ENCODE measurements around the gene HUNK. TPM values are rescaled to one million over a fixed set of nuclear protein-coding genes. Genes with fewer than 3 reads are reported as not detected.

Gene HUNK
- total RNA-seq, 1 donor from 2014 or later, result not detected

DNA sequence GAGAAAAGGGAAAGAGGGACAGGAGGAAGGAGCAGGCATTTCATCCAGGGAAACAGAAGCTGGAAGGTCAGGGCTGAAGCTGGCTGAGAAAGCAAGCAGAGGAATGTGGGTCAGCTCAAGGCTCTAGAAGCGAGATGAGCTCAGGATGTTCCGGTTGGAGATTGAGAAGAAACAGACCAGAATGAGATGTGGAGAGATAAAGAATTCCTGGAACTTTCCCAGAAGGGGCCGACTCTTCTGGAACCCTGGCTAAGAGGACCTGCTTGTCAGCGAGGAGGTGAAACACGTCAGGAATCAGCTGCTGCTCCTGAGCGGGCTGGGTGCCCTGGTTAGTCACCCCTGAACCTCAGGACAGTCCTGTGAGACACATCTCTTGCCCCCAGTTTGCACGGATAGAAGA is 75.9 kb downstream of the HUNK start:
- intact Hi-C loops (cut with micrococcal nuclease), result no loop called here

DNA sequence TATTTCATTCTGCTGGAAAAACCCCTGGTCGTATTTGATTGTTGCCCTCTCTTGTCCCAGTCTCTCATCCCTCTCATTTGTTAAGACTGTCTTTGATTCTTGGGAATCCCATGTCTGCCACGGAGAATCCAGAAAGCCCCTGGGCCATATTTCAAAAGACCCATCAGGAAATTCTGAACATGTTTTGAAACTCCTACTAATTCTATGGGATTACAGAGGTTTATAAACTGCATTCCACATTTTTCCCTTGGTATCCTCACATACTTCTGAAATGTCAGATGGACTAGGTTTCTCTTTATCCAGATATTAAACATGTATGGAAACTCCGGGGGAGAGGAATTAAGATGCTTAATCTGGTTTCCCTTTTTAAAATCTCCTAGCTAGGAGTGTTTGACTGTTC is 80.0 kb downstream of the HUNK start:
- intact Hi-C loops (cut with micrococcal nuclease), result no loop called here

DNA sequence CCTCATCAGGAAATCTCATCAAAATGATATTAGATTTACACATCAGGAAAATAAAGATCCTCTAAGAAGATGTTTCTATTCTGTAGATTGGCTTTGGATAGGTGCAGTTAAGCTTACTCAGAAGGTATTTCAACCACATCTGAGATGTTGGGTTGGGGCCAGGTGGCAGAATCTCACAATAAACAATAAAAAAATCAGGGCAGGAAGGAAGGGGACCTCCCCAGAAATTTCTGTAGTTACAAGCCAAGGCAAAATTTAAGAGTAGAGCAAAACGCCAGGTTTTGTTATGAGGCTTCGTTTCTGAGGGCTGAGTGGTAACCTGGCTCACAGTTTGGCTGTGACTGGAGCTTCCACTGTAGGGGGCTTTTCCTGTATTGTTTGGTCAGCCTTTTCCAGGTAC is 84.8 kb downstream of the HUNK start:
- intact Hi-C loops (cut with micrococcal nuclease), result no loop called here

DNA sequence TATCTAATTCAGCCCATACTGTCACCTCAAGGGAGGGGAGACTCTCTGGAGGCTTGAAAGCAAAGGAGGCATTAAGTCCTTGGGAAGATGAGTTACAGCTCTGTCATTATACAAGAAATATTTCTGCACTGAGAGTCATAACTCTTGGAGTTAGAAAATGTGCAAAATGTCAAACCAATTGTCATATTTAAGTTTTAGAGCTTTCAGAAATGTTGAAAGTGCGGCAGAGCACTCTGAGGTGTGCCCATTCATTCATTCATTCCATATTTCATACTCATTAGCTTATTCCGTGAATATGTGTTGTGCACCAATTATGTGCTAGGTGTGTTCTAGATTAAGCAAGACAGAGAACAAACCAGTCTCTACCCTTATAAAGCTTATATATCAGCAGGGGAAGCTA is 87.1 kb downstream of the HUNK start:
- intact Hi-C loops (cut with micrococcal nuclease), result no loop called here

DNA sequence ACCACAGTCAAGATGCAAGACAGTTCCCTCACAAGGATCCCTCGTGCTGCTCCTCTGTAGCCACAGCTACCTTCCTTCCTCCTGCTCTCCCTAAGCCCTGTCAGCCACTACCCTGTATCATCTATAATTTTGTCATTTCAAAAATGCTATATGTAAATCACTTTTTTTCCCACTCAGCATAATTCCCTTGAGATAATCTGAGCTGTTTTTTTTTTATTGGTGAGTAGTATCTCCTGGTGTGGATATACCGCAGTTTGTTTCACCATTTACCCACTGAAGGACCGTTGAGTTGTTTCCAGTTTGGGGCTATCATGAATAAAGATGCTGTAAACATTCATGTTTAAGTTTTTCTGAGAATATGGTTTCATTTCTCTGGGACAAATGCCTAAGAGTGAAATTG is 88.2 kb downstream of the HUNK start:
- intact Hi-C loops (cut with micrococcal nuclease), result no loop called here

DNA sequence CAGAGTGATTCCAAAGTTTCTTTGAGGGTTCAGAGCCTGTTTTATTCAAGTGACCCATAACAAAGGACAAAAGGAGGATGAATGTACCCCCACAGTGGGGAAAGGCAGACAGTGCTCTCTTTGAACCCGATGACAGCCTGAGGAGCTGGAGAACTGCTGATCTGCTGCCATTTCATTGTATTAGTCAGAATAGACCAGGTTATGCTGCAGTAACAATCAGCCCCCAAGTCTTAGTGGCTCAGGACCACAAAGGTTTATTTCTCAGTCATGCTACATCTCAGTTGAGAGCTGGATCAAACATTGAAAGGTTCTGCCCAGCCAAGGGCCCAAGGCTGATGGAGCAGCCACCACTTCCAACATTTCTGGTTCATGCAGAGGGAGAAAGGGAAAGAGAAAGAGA is 88.9 kb downstream of the HUNK start:
- intact Hi-C loops (cut with micrococcal nuclease), result no loop called here

DNA sequence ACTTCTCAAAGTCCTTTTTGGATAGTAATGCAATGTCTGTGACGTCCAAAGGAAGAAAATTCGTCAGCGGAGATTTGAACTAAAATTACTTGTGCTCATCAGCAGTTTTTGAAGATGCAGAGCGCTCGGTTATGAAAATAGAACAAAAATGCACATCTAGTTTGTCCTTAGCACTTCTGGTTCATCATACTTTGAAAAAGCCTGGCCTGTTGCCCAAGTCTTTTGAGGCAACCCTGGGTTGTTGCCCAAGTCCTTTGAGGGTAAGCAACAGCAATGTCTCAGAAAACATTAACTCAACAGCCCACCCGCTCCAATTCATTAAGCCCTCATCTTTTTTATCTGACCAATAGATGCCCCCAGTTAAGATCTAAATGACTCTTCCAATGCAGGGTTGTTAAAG is 91.9 kb downstream of the HUNK start:
- intact Hi-C loops (cut with micrococcal nuclease), result no loop called here

DNA sequence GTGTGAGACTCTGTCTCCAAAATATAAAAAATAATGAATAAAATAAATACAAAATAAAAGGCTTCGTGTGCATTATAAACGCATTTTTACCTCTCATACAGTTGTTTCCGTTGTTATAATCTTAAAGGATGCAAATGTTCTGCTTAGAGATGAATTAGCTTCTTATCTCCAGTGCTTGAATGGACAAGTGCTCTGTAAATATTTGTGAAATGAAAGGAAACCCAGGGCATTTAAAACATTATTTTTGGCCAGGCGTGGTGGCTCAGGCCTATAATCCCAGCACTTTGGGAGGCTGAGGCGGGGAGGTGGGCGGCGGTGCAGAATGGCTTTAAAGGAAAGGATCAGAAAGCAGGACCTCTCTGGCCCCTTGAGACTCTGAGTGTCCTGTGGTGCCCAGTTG is 94.5 kb downstream of the HUNK start:
- intact Hi-C loops (cut with micrococcal nuclease), result no loop called here

DNA sequence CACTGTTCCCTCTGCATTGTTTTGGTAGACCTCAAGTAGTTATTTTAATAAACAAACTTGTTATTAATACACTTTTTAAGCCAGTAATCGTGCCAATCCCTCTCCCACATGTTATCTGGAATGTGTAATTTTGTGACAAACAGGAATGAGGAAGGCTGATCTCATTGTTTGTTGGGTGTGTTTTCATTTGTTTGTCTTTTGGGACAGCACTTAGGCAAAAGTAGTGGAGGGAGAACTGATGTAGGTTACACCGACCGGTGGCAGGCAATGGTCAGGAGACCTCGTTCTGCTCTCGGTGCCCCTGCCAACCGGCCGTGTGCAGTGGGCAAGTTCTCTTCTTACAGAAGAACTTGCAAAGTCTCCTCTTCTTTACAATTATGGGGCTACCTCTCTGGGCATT is 99.8 kb downstream of the HUNK start:
- intact Hi-C loops (cut with micrococcal nuclease), result no loop called here

DNA sequence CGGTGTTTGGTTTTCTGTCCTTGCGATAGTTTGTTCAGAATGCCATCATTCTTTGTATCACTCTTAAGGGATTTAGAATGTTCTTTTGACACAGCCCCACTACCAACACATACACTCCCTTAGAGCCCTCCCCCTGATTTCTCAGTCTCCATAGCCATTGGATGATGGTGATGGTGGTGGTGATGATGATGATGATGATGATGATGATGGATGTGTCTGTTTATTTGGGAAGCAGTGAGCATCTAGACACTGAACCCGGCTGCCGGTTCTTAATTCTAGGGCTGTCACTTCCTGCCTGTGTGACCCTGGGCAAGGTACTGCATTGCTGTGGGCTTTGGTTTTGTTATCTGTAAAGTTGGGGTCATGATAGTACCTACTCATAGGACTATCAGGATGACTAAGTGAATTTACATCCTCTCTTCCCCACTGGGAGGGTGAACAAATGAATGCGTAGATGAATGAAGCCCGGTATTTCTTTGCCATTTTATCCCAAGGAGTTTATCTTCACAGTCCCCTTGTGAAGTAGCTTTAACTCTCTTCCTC is 100.7 kb downstream of the HUNK start:
- intact Hi-C loops (cut with micrococcal nuclease), result no loop called here

DNA sequence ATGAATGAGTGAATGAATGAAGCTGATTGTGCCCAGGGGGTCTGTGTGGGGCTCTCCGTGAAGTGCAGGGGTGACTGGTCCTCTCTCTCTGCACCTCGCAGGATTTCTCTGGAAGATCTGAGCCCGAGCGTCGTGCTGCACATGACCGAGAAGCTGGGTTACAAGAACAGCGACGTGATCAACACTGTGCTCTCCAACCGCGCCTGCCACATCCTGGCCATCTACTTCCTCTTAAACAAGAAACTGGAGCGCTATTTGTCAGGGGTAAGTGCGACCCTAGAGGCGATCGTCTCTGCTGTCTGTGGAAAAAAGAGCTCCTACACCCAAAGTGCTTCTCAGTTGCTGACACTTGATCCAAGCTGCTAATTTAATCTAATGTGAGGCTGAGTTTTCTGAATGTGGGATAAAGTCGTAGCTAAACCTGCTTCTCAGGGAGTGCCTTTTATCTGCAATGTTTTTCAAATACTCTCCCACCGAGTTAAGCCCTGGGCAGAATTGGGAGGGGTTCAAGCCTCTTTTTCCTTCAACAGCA is 101.7 kb downstream of the HUNK start:
- intact Hi-C loops (cut with micrococcal nuclease), result no loop called here

DNA sequence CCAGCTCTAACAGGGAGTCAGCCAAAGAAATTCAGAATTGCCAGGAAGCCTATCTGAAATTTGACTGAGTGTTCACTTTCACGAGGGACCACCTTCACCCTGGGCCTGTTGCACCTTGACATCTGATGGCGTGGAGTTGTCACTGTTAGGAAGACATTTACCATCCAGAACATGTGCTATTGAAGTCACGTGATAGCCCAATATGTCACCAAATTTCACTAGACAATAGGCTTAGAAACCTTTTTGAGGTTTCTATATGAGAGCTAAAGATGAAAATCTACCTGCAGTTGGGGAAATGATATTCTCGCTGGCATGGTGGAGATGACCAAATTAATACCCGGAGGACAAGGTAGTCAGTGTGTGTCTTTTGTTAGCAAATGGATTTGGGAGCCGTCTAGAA is 102.7 kb downstream of the HUNK start:
- intact Hi-C loops (cut with micrococcal nuclease), result no loop called here

DNA sequence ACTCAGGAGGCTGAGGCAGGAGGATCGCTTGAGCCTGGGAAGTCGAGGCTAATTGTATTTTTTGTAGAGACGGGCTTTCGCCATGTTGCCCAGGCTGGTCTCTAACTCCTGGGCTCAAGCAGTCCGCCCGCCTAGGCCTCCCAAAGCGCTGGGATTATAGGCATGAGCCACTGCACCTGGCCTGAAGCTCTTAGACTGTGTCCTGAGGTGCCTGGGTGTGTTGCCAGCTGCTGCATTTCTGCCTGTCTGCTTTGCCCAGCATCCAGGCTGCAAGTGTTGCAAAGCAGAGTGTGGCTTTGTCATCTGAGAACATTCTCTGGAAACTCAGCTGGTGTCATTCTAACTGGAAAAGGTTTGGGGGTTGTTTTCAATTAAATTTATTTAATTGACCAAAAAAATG is 105.0 kb downstream of the HUNK start:
- intact Hi-C loops (cut with micrococcal nuclease), result no loop called here

DNA sequence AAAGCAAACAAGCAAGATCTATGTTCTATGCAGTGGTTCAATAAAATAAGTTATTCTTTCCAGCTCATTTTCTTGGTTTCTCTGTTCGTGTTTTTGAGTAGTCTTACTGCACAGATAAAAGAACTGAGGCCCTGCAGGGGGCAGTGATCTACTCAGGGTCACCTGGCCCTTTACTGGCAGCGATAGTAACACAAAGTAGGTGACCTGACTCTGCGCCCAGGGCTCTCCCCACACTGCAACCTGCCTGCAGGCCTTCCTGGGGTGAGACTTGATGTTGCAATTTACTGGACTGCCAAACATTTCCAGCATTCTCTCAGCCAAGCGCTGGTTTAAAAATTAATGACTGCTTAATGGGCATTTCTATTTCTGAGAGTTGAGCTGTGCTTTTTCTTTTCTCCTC is 110.3 kb downstream of the HUNK start:
- intact Hi-C loops (cut with micrococcal nuclease), result no loop called here

DNA sequence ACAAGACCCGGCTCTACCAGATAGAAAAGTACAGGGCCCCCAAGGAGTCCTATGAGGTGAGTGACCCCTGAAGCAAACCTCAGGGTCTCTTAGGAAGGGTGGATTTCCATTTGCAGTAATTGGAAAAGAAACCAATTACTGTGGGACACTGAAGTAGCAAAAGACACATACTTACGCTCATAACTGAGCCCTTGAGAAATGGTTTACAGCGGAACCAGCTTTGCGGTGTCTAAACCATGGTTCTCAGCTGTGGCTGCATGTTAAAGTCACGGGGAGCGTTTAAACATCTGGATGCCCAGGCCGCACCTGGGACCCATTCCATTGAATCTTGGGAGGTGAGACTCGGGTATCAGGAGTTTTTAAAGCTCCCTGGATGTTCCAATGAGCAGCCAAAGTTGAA is 110.7 kb downstream of the HUNK start:
- intact Hi-C loops (cut with micrococcal nuclease), result no loop called here

DNA sequence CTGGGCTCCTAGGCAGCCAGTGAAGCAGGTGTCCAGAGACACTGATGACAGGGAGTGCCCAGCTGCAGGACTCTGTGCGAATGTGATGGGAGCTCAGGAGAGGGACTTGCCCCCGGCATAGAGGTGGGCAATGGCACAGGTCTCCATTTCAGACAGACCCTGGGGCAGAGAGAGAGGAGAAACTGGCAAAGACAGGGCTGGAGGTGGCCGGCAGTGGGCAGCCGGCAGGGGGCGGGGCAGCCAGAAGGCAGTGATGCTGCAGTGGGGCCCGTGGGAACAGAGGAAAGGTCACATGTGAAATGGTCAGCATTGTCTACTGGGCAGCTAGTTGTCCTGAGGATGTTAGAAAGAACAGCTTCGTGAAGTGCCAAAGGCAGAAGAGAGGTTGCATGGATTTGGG is 112.6 kb downstream of the HUNK start:
- intact Hi-C loops (cut with micrococcal nuclease), result no loop called here

DNA sequence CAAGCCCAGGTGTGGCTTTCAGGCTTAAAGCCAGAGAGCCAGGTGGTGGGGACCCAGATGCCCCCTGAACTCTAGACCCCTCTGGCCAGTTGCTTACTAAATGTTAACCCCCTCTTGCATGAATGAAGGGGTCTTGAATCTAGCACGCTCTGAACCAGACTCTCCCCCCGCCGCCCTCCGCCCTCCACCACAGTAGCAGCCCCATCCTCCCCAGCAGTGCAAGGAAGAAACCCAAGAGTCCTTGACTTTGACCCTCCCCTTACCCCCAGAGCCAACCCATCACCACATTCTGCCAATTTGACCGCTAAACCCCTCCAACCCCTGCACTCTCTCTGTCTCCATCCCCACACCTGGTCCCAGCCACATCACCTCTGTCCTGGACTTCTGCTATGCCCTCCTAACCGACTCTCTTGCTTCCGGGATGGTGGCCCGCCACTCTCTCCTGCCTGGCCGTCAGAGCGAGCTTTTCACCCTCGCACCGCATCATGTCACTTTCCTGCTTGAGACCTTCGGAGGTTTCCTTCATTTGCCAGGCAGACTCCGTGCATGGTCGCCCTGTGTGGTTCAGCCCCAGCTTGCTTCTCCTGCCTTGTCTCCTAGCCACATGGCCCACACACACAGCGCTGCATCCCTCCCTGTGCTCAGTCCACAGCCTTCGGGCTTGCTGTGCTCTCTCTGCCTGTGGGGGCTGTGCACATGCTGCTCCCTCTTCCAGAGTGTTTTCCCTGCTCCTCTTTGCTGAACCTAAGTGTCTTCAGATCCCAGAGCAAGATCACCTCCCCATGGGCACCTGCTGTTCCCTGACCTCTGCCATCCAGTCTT is 113.4 kb downstream of the HUNK start:
- intact Hi-C loops (cut with micrococcal nuclease), result no loop called here

DNA sequence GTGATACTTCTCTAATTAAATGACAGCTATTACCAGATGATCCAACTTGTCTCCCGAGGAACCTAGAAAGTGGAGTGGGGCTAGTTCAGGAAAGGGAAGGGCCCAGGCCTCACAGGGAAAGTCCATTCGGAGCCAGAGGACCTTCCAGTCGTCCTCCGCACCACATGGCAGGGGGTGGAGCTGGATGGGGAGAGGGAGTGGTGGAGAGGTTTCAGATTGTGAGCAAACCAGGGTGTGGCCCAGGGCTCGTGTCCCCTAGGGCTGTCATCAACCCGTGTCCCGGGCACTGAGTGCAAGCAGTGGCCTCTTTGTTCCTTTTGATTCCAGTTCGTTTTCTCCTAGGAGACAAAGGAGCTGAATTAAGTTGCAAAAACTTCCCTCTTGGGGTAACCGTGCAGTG is 114.9 kb downstream of the HUNK start:
- intact Hi-C loops (cut with micrococcal nuclease), result no loop called here

DNA sequence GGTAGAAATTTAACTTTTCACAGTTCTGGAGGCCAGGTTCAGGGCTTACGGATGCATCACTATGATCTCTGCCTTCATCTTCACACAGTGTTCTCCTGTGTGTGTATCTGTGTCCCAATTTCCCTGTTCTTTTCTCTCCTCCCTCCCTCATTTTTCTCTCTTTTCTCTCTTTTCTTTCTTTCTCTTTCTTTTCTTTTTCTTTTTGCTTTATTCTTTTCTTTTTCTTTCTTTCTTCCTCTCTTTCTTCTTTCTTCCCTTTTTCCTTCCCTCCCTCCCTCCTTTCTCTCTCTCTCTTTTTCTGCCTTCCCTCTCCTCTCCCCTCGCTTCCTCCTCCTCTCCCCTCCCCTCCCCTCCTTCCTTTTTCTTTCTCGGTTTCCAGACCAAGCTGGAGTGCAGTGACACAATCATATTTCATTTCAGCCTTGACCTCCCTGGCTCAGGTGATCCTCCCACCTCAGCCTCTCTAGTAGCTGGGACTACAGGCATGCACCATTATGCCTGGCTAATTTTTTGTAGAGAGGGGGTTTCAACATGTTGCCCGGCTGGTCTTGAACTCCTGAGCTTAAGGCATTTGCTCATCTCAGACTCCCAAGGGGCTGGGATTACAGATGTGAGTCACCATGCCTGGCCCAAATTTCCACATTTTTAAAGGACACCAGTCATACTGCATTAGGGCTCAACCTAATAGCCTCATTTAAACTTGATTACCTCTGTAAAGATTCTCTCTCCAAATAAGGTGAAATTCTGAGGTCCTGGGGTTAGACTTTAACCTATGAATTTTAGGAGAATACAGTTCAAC is 115.9 kb downstream of the HUNK start:
- intact Hi-C loops (cut with micrococcal nuclease), result no loop called here

DNA sequence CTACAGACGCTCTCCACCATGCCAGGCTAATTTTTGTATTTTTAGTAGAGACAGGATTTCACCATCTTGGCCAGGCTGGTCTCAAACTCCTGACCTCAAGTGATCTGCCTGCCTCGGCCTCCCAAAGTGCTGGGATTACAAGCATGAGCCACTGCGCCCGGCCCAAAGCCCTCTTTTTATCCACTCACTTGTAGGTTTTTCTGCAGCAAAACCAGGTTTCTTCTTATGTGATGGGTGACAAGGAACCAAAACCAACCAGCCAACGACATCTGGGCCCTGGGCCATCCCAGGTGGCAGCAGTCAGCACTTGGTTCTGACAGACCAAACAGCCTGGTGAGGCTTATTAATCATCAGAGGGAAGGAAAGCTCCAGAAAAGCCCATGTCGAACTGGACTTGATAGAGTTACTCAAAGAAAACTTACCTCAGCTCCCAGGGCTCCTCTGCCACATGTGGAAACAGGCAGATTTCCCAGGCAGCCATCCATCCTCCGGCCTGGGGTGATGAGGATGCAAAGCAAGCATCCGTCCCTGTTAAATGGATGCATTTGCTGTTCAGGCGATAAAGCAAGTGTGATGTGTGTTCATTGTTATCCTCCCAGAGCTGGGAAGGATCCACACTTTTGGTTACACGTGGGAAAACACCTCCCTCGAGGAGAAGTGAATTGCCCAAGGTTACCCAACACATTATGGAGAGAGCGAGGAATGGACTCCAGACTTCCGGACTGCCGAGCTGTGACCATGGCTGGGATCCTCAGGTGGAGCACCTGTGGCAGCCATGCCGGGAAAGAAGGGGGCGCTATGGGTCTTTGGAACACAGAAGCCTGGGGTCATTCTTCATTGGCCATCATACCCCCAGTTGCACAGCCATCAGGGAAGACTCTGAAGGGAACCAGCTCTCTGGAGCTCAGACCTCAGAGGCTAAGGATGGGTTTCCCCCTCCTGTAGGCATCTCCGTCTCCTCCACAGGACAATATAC is 118.8 kb downstream of the HUNK start:
- intact Hi-C loops (cut with micrococcal nuclease), result no loop called here

DNA sequence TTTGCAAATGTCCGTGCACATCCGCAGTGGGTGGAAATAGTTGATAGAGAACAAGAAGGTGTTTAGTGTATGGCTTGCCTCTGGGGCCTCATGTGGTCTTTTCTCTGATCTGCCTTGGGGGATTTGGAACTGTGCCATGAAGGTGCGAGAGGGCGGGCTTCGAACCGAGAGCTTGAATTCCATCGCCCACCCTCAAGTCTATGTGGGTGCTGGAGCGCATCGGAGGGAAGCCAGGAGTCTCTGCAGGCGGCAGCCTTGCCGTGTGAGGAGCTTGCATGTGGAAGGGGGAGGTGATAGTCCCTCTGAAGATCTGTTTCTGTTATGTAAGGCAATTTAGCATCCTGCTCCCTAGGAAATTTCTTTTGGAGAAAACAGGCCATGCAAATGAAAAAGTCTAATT is 119.6 kb downstream of the HUNK start:
- intact Hi-C loops (cut with micrococcal nuclease), result no loop called here
